ENCODE data around the gene PIK3IP1.
"Not testable (repeated sequence)": the region's sequence is repeated elsewhere in the genome, so short reads cannot be mapped to it uniquely, and the experiment has no call there.

PIK3IP1 gene

GRCh38 chr22:31246687-31247086 is 45.6 kb downstream of the PIK3IP1 start:
- peaks cover 38% of the 10 kb centered on the region; the same call in 1 of the 2 replicates for H3K79me2 ChIP-seq (ENCODE audit: insufficient read depth, low read length)
- H3K4me2 ChIP-seq (ENCODE audit: low read depth, low read length, poor library complexity, severe bottlenecking), result no peak overlapping the region
- H2AFZ ChIP-seq (ENCODE audit: low read length), result no peak overlapping the region
- no peaks in the 10 kb centered on the region for H3K9me3 ChIP-seq (ENCODE audit: insufficient read depth, low read depth, low read length)
- no peaks in the 10 kb centered on the region for H4K20me1 ChIP-seq (ENCODE audit: insufficient read depth, low read length, poor library complexity, severe bottlenecking)
- TF ChIP-seq CTCF (conservative IDR thresholded peaks at IDR 0.05; ENCODE audit: low read length) (no peak), EZH2phosphoT487 (IDR thresholded peaks at IDR 0.05; ENCODE audit: borderline replicate concordance) (no peak)
- no peak overlapping the region for H3K4me3 ChIP-seq (ENCODE audit: low read length, poor library complexity, severe bottlenecking)
- H3K4me1 ChIP-seq (ENCODE audit: insufficient read depth, low read length, poor library complexity, severe bottlenecking), result peaks cover 10% of the 10 kb centered on the region
- H3K27me3 ChIP-seq (ENCODE audit: insufficient read depth, low read length, poor library complexity, severe bottlenecking), result no peaks in the 10 kb centered on the region
- peaks cover 32% of the 10 kb centered on the region; the same call in 1 of the 2 replicates for H3K36me3 ChIP-seq (ENCODE audit: insufficient read depth, low read length)
- H3K9ac ChIP-seq (ENCODE audit: low read depth, low read length, poor library complexity, severe bottlenecking), result no peak overlapping the region
- H3K9me2 ChIP-seq (replicated peaks; ENCODE audit: low read depth, low read length), result no peaks in the 10 kb centered on the region
- H3F3A ChIP-seq (ENCODE audit: low read depth), result no peaks in the 10 kb centered on the region

- H3F3A ChIP-seq (ENCODE audit: low read depth); H3K27me3 ChIP-seq (ENCODE audit: insufficient read depth, low read length, poor library complexity, severe bottlenecking); H3K9me3 ChIP-seq (ENCODE audit: insufficient read depth, low read depth, low read length); H3K4me3 ChIP-seq (ENCODE audit: low read length, poor library complexity, severe bottlenecking); H2AFZ ChIP-seq (ENCODE audit: low read length); H3K4me1 ChIP-seq (ENCODE audit: insufficient read depth, low read length, poor library complexity, severe bottlenecking); H3K4me2 ChIP-seq (ENCODE audit: low read depth, low read length, poor library complexity, severe bottlenecking); H3K9ac ChIP-seq (ENCODE audit: low read depth, low read length, poor library complexity, severe bottlenecking); H4K20me1 ChIP-seq (ENCODE audit: insufficient read depth, low read length, poor library complexity, severe bottlenecking); H3K9me2 ChIP-seq (replicated peaks; ENCODE audit: low read depth, low read length): not testable (repeated sequence)
- peaks cover 44% of the 10 kb centered on the region; the same call in 1 of the 2 replicates for H3K79me2 ChIP-seq (ENCODE audit: insufficient read depth, low read length)
- H3K36me3 ChIP-seq (ENCODE audit: insufficient read depth, low read length), result peaks cover 34% of the 10 kb centered on the region; the same call in 1 of the 2 replicates
Measured at GRCh38 chr22:31245998-31246397, 46.3 kb downstream of the PIK3IP1 start.

DNA sequence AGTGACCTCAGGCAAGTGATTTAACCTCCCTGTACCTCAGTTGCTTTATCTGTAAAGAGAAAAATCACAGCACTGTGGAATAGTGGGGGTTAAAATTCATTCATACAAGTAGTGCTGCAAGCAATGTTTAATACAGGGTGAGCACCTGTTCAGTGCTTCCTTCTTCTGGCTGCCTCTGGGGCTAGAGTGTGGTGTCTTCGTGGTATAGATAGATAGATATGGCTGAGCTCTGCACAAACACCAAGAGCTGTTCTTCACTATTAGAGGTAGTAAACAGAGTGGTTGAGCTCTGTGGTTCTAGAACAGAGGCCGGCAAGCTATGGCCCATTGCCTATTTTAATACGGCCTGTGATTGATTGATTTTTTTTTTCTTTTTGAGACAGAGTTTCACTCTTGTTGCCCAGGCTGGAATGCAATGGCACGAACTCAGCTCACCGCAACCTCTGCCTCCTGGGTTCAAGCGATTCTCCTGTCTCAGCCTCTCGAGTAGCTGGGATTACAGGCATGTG is 47.3 kb downstream of the PIK3IP1 start:
- Histone ChIP-seq H3F3A (ENCODE audit: low read depth) (no peaks in the 10 kb centered on the region), H3K4me1 (ENCODE audit: insufficient read depth, low read length, poor library complexity, severe bottlenecking) (peaks cover 10% of the 10 kb centered on the region)

More for the DNA sequence above, 47.3 kb downstream of the PIK3IP1 start:
- TF ChIP-seq CTCF (conservative IDR thresholded peaks at IDR 0.05; ENCODE audit: low read length) (no peak), EZH2phosphoT487 (IDR thresholded peaks at IDR 0.05; ENCODE audit: borderline replicate concordance) (no peak)
- Histone ChIP-seq H3K9me3 (ENCODE audit: insufficient read depth, low read depth, low read length) (no peaks in the 10 kb centered on the region), H3K27me3 (ENCODE audit: insufficient read depth, low read length, poor library complexity, severe bottlenecking) (no peaks in the 10 kb centered on the region), H3K79me2 (ENCODE audit: insufficient read depth, low read length) (peaks cover 49% of the 10 kb centered on the region; the same call in 1 of the 2 replicates), H3K9me2 (replicated peaks; ENCODE audit: low read depth, low read length) (no peaks in the 10 kb centered on the region), H2AFZ (ENCODE audit: low read length) (no peak overlapping the region), H3K9ac (ENCODE audit: low read depth, low read length, poor library complexity, severe bottlenecking) (no peak overlapping the region), H3K4me2 (ENCODE audit: low read depth, low read length, poor library complexity, severe bottlenecking) (no peak overlapping the region), H3K36me3 (ENCODE audit: insufficient read depth, low read length) (peaks cover 31% of the 10 kb centered on the region; the same call in 1 of the 2 replicates), H4K20me1 (ENCODE audit: insufficient read depth, low read length, poor library complexity, severe bottlenecking) (no peaks in the 10 kb centered on the region), H3K4me3 (ENCODE audit: low read length, poor library complexity, severe bottlenecking) (no peak overlapping the region)
